Neutrophil (primary cell): Measurements from ENCODE around the gene RNF157.

ENCODE experiments used
- H3K27ac ChIP-seq: fragments of 200-600 bp; sonication (generic); 2 replicates; pipeline ENCODE4 v1.5.1; 2016; ENCODE audit warnings: mild to moderate bottlenecking, moderate library complexity
- H3K27me3 ChIP-seq: fragments of 200-600 bp; sonication (generic); 2 replicates; pipeline ENCODE4 v1.6.0; 2016; ENCODE audit warnings: mild to moderate bottlenecking
- H3K36me3 ChIP-seq: fragments of 200-600 bp; sonication (generic); 2 replicates; pipeline ENCODE4 v1.5.1; 2017
- H3K4me1 ChIP-seq, 2 experiments: fragments of 200-600 bp in 1 of 2; sonication (generic) in 1 of 2; 1 replicate in 1 of 2; 2 replicates in 1 of 2; pipeline versions ENCODE4 v1.5.1 to v1.6.1; 2013 to 2016; ENCODE audit warnings: low read depth in 1 of 2, low read length in 1 of 2, mild to moderate bottlenecking in 1 of 2, moderate library complexity in 1 of 2; ENCODE audit not compliant: control insufficient read depth in 1 of 2, insufficient read depth in 1 of 2
- H3K4me3 ChIP-seq, 2 experiments: fragments of 200-600 bp in 1 of 2; sonication (generic) in 1 of 2; 1 replicate in 1 of 2; 2 replicates in 1 of 2; pipeline ENCODE4 v1.5.1; 2013 to 2016; ENCODE audit warnings: low read depth in 1 of 2, low read length in 1 of 2, mild to moderate bottlenecking in 1 of 2, moderate library complexity in 1 of 2
- H3K9me3 ChIP-seq: fragments of 200-600 bp; sonication (generic); 2 replicates; pipeline ENCODE4 v1.5.1; 2016
- CTCF ChIP-seq: fragments of 200-600 bp; sonication (generic); IDR thresholded peaks from 2 replicates; pipeline ENCODE4 v1.5.1; 2016; ENCODE audit warnings: antibody characterized with exemption

Gene RNF157

GRCh38 chr17:76137001-76137350 is 103.3 kb downstream of the RNF157 start:
- Histone ChIP-seq H3K27me3 (peaks cover 53% of the 10 kb centered on the region), H3K9me3 (no peaks in the 10 kb centered on the region), H3K27ac (no peak overlapping the region), H3K4me1 (peaks cover 21 to 23% of the 10 kb centered on the region in 2 experiments), H3K4me3 (no peak overlapping the region), H3K36me3 (no peaks in the 10 kb centered on the region)
- TF ChIP-seq CTCF = no peak

- H3K4me3 ChIP-seq = no peak overlapping the region
- TF ChIP-seq CTCF = no peak
- H3K27ac ChIP-seq = no peak overlapping the region
- no peaks in the 10 kb centered on the region for H3K36me3 ChIP-seq
- H3K27me3 ChIP-seq = peaks cover 53% of the 10 kb centered on the region
- H3K9me3 ChIP-seq = no peaks in the 10 kb centered on the region
- peaks cover 17 to 18% of the 10 kb centered on the region in 2 experiments for H3K4me1 ChIP-seq
Measured at GRCh38 chr17:76136276-76137000, 103.9 kb downstream of the RNF157 start.

- TF ChIP-seq CTCF = no peak
- Histone ChIP-seq H3K27ac (no peak overlapping the region), H3K36me3 (no peaks in the 10 kb centered on the region), H3K27me3 (peaks cover 50% of the 10 kb centered on the region), H3K9me3 (no peaks in the 10 kb centered on the region), H3K4me3 (no peak overlapping the region), H3K4me1 (peaks cover 11 to 12% of the 10 kb centered on the region in 2 experiments)
Measured at GRCh38 chr17:76135810-76136188, 104.5 kb downstream of the RNF157 start.

GRCh38 chr17:76134911-76135809 is 105.1 kb downstream of the RNF157 start:
- Histone ChIP-seq H3K9me3 (no peaks in the 10 kb centered on the region), H3K27me3 (peaks cover 44% of the 10 kb centered on the region), H3K4me3 (no peak overlapping the region), H3K4me1 (peaks cover 6 to 8% of the 10 kb centered on the region in 2 experiments), H3K36me3 (no peaks in the 10 kb centered on the region), H3K27ac (no peak overlapping the region)
- TF ChIP-seq CTCF = no peak

GRCh38 chr17:76132574-76133338 is 107.5 kb downstream of the RNF157 start:
- Histone ChIP-seq H3K27ac (no peak overlapping the region), H3K36me3 (no peaks in the 10 kb centered on the region), H3K4me3 (no peak overlapping the region), H3K27me3 (peaks cover 20% of the 10 kb centered on the region), H3K4me1 (peaks cover 0 to 4% of the 10 kb centered on the region in 2 experiments), H3K9me3 (no peaks in the 10 kb centered on the region)
- TF ChIP-seq CTCF = no peak
